ENCODE data around the gene SCRN2. TPM values are rescaled to one million over a fixed set of nuclear protein-coding genes. Genes with fewer than 3 reads are reported as not detected.

Gene SCRN2
- total RNA-seq, 1 experiment from 2014 or later, result 47.9 TPM

- DNase-seq, result peak; percentile 41
- intact Hi-C loops (cut with micrococcal nuclease), result no loop called here
- Histone ChIP-seq H4K20me1 (ENCODE audit: low read length) (no peaks in the 10 kb centered on the region), H3K27ac (ENCODE audit: low read length) (no peak overlapping the region), H3K9ac (ENCODE audit: low read length) (no peak overlapping the region), H3F3A (ENCODE audit: low read length, unreplicated experiment) (no peaks in the 10 kb centered on the region), H3K36me3 (ENCODE audit: low read depth, low read length) (no peaks in the 10 kb centered on the region), H3K4me3 (ENCODE audit: low read length) (no peak overlapping the region), H3K9me2 (replicated peaks; ENCODE audit: low read length) (no peaks in the 10 kb centered on the region), H3K79me2 (ENCODE audit: low read length) (peaks cover 27% of the 10 kb centered on the region), H3K4me2 (ENCODE audit: low read length) (no peak overlapping the region), H2AFZ (ENCODE audit: low read length) (no peak overlapping the region), H3K4me1 (ENCODE audit: insufficient read depth, low read length) (peaks cover 28% of the 10 kb centered on the region), H3K9me3 (ENCODE audit: low read length) (no peaks in the 10 kb centered on the region), H3K27me3 (ENCODE audit: low read length) (no peaks in the 10 kb centered on the region)
- no peak for ATAC-seq
- POLR2A ChIA-PET (ENCODE audit: unreplicated experiment), result no interaction called here
- no TSS peak for BruUV-seq (replicated peaks)
- CTCF ChIA-PET, result interaction anchor here (0.9 to 1.5 kb wide), 2 partner anchors 14 to 45 kb away, joined by 3 to 5 read pairs; partner anchors contain the start of gene MRPL10
- TF ChIP-seq, protein P1, sequence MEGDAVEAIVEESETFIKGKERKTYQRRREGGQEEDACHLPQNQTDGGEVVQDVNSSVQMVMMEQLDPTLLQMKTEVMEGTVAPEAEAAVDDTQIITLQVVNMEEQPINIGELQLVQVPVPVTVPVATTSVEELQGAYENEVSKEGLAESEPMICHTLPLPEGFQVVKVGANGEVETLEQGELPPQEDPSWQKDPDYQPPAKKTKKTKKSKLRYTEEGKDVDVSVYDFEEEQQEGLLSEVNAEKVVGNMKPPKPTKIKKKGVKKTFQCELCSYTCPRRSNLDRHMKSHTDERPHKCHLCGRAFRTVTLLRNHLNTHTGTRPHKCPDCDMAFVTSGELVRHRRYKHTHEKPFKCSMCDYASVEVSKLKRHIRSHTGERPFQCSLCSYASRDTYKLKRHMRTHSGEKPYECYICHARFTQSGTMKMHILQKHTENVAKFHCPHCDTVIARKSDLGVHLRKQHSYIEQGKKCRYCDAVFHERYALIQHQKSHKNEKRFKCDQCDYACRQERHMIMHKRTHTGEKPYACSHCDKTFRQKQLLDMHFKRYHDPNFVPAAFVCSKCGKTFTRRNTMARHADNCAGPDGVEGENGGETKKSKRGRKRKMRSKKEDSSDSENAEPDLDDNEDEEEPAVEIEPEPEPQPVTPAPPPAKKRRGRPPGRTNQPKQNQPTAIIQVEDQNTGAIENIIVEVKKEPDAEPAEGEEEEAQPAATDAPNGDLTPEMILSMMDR (conservative IDR thresholded peaks at IDR 0.05; ENCODE audit: low read depth, low read length), result peak; percentile 64
- TF ChIP-seq EZH2phosphoT487 (IDR thresholded peaks at IDR 0.05; ENCODE audit: borderline replicate concordance, low read length), result no peak
These were observed 4.0 kb upstream of the SCRN2 start for GRCh38 chr17:47844814-47845715.

DNA sequence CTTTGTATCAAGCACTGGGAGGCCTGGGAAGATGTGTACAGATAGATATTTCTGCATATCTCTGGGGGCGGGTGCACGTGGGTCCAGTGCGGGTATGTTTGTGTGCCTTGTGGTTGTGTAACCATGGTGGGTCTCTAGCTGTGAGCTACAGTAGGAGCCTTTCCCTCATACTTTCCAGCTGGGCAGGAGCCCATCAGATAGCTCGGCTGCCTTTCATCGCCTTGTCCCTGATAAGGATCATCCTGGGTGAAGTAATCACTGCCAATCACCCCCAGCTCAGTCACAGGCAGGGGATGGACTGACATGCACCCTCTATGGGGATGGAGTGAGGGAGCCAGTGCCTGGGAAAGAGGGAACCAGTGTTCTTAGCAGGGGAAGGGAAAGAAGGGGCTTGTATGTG, 3.2 kb upstream of the SCRN2 start:
- intact Hi-C loops (cut with micrococcal nuclease), result no loop called here
- Histone ChIP-seq H3K9me3 (ENCODE audit: low read length) (no peaks in the 10 kb centered on the region), H3F3A (ENCODE audit: low read length, unreplicated experiment) (no peaks in the 10 kb centered on the region), H3K9me2 (replicated peaks; ENCODE audit: low read length) (no peaks in the 10 kb centered on the region), H3K4me2 (ENCODE audit: low read length) (no peak overlapping the region), H3K4me1 (ENCODE audit: insufficient read depth, low read length) (peaks cover 24% of the 10 kb centered on the region), H2AFZ (ENCODE audit: low read length) (no peak overlapping the region), H4K20me1 (ENCODE audit: low read length) (no peaks in the 10 kb centered on the region), H3K9ac (ENCODE audit: low read length) (no peak overlapping the region), H3K36me3 (ENCODE audit: low read depth, low read length) (no peaks in the 10 kb centered on the region), H3K27ac (ENCODE audit: low read length) (no peak overlapping the region), H3K27me3 (ENCODE audit: low read length) (no peaks in the 10 kb centered on the region), H3K79me2 (ENCODE audit: low read length) (peaks cover 27% of the 10 kb centered on the region), H3K4me3 (ENCODE audit: low read length) (no peak overlapping the region)
- no peak for ATAC-seq
- no peak for TF ChIP-seq EZH2phosphoT487 (IDR thresholded peaks at IDR 0.05; ENCODE audit: borderline replicate concordance, low read length)
- TF ChIP-seq EZH2 (IDR thresholded peaks at IDR 0.05; ENCODE audit: low read length, unreplicated experiment), result no peak
- TF ChIP-seq, protein P1 (conservative IDR thresholded peaks at IDR 0.05; ENCODE audit: low read depth, low read length), result no peak
- BruUV-seq (replicated peaks), result no TSS peak
- DNase-seq, result no peak
- CTCF ChIA-PET, result no interaction called here
- POLR2A ChIA-PET (ENCODE audit: unreplicated experiment), result no interaction called here

DNA sequence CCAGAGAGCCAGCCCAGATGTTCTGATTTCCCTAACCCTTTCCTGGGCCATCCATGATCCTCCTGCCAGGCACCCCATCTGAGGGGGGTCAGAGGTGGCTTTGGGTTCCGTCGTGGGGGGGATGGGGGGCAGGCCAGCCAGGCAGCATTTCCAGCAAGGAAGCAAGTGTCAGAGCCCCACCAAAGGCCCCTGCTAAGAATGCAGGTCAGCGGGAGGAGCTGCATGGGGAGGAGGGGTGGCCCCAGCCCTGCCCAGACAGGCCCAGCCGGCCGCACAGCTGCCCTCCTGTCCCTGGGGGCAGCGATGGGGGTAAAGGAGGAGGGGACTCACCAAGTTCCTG, 2.3 kb upstream of the SCRN2 start:
- no peaks in the 10 kb centered on the region for H3K9me2 ChIP-seq (replicated peaks; ENCODE audit: low read length)
- ATAC-seq, result no peak
- H3K27me3 ChIP-seq (ENCODE audit: low read length), result no peaks in the 10 kb centered on the region
- TF ChIP-seq, protein P1 (conservative IDR thresholded peaks at IDR 0.05; ENCODE audit: low read depth, low read length), result 0 out of 2 replicates have a peak, but pooled peaks have one; percentile 30
- no peak for TF ChIP-seq EZH2phosphoT487 (IDR thresholded peaks at IDR 0.05; ENCODE audit: borderline replicate concordance, low read length)
- peaks cover 21% of the 10 kb centered on the region for H3K4me1 ChIP-seq (ENCODE audit: insufficient read depth, low read length)
- H3K79me2 ChIP-seq (ENCODE audit: low read length), result peaks cover 18% of the 10 kb centered on the region
- DNase-seq, result no peak
- ChIA-PET CTCF (interaction anchor here (0.6 to 4.1 kb wide), 9 partner anchors 33 to 1035 kb away, joined by 3 to 65 read pairs (median 4); no protein-coding TSS in a partner anchor), POLR2A (ENCODE audit: unreplicated experiment) (no interaction called here)
- no peaks in the 10 kb centered on the region; the same call in 1 of the 2 replicates for H3K36me3 ChIP-seq (ENCODE audit: low read depth, low read length)
- H2AFZ ChIP-seq (ENCODE audit: low read length), result no peak overlapping the region; the same call in 1 of the 2 replicates
- intact Hi-C loops (cut with micrococcal nuclease), result loop anchor here (1.0 kb wide), 2 partner anchors 47 to 175 kb away; no protein-coding TSS in a partner anchor
- no peak overlapping the region for H3K4me2 ChIP-seq (ENCODE audit: low read length)
- no peak overlapping the region for H3K27ac ChIP-seq (ENCODE audit: low read length)
- H3K9ac ChIP-seq (ENCODE audit: low read length), result no peak overlapping the region
- BruUV-seq (replicated peaks), result no TSS peak
- H4K20me1 ChIP-seq (ENCODE audit: low read length), result no peaks in the 10 kb centered on the region
- H3F3A ChIP-seq (ENCODE audit: low read length, unreplicated experiment), result no peaks in the 10 kb centered on the region
- H3K4me3 ChIP-seq (ENCODE audit: low read length), result no peak overlapping the region
- no peaks in the 10 kb centered on the region for H3K9me3 ChIP-seq (ENCODE audit: low read length)

Measured in PC-3 (cell line).